ENCODE measurements around the gene DEFB124.
A peak's percentile ranks its signal among the peaks of the same experiment; 100 is the strongest.
"Not testable (repeated sequence)": the region's sequence is repeated elsewhere in the genome, so short reads cannot be mapped to it uniquely, and the experiment has no call there.

DEFB124 gene

GRCh38 chr20:31474758-31475427, at the start of gene DEFB124, which contains the start of gene REM1:
Gene DEFB124 (minus strand): TSS chr20:31475127. CDS start chr20:31473013, 2,114 bp downstream.
Gene REM1 (plus strand): TSS chr20:31475288. CDS start chr20:31476446, 1,158 bp downstream.
- no peak for DNase-seq (ENCODE audit: low read depth)

GRCh38 chr20:31523361-31524283, 48.7 kb upstream of the DEFB124 start:
- no peak for DNase-seq (ENCODE audit: low read depth)

GRCh38 chr20:31522731-31523130, 47.8 kb upstream of the DEFB124 start:
- no peak for DNase-seq (ENCODE audit: low read depth)

- DNase-seq (ENCODE audit: low read depth), result not testable (repeated sequence)
Observed at GRCh38 chr20:31521267-31521666, 46.3 kb upstream of the DEFB124 start.

- peak; percentile 64 for DNase-seq (ENCODE audit: low read depth)
Observed at GRCh38 chr20:31517373-31517772, 42.4 kb upstream of the DEFB124 start.

DNA sequence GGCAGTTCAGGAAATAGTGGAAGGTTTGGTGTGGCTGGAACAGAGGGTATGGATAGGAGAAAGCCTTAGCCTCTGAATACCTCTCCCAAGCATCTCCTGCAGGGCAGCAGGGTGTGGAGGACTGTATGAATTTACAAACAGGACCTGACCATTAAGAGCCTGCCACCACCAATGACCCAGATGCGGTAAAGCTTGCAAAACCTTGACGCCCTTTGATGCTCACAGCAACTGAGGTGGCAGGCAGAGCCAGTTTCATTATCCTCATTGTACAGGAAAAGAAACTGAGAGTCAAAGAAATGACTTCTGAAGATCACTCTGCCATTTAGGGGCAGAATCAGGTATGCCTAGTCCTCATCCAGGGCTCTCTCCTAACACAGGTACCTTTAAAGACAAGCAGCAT, 41.7 kb upstream of the DEFB124 start:
- no peak for DNase-seq (ENCODE audit: low read depth)

GRCh38 chr20:31516166-31516565, 41.2 kb upstream of the DEFB124 start:
- DNase-seq (ENCODE audit: low read depth), result no peak

DNA sequence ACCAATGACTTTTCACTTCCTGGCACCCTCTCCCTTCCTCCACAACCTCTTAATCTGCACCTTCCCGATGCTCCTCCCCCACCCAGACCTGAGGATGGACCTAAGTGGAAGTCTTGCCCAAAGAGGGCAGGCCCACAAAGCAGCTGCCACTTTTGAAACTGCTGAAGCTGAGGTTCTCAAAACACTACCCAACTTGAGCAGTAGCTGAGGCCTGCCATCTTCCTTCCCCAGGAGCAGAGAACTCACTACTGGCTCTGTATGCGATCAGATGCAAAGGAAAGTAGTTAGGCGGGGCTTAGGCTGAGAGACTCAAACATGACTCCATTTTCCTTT, 40.8 kb upstream of the DEFB124 start:
- DNase-seq (ENCODE audit: low read depth), result no peak

DNA sequence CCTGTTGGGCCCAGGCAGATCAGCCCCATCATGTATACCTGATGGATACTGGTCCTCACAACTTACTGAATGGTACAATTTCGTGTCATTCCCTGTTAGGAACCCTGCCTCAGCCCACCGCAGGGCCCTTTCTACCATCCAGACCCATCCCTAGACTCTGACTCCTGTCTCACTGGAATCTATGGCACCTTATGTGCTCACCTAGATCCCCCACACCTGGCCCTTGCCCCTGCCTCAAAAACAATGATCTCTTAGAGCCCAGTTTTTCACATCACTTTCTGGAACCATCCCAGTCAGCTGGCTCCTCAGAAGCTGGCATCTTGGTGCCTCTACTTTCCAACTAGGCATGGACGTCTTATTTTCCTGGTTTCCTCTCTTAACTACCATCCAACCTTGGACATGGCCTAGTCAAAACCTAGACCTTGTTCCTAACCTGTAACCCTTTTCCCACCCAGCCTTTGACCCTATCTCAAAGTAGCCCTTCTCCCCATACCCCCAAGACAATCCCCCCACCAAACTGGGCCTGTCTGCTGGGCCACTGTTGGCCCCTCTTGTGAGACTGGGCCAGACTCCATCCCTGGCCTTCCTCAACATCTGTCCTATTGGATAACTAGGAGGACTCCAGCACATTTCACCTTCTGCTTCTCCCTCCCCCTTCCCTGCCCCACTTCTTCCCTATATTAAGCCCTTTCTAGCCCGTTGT, 40.3 kb upstream of the DEFB124 start:
- DNase-seq (ENCODE audit: low read depth), result no peak

DNA sequence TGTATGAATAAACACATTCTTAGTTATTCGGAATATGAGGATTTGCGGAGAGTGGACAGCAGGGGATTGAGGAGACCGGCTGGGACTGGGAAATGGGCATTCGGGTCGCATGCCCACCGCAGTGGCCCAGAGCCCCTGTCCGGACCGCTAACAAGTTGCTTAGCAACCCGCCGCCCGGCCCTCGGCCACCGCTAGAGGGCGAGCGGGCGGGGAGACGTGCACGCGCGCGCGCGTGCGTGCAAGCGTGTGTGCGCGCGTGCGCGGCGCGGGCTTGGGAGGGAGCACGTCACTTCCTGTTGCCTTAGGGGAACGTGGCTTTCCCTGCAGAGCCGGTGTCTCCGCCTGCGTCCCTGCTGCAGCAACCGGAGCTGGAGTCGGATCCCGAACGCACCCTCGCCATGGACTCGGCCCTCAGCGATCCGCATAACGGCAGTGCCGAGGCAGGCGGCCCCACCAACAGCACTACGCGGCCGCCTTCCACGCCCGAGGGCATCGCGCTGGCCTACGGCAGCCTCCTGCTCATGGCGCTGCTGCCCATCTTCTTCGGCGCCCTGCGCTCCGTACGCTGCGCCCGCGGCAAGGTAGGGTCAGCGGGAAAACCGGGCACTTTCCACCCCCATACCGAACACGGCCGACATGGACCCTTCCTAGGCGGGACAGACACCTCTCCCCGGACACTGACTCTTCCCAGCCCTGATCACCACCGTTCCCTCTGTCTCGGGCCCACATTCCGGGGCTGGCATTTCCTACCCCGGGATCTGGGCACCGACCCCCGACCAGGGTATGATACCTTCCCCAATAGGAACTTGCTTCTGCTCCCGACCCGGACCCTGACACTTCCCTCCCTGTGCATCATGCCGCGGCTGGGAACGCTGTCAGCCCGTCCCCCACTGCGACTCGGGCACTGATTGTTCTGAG, 39.5 kb upstream of the DEFB124 start, which contains the start of gene HM13:
HM13 (plus strand) TSS at position 289 of the 918 bp plus-strand sequence; CDS start at position 399, 110 bp downstream.
- DNase-seq (ENCODE audit: low read depth), result peak; percentile 78

DNA sequence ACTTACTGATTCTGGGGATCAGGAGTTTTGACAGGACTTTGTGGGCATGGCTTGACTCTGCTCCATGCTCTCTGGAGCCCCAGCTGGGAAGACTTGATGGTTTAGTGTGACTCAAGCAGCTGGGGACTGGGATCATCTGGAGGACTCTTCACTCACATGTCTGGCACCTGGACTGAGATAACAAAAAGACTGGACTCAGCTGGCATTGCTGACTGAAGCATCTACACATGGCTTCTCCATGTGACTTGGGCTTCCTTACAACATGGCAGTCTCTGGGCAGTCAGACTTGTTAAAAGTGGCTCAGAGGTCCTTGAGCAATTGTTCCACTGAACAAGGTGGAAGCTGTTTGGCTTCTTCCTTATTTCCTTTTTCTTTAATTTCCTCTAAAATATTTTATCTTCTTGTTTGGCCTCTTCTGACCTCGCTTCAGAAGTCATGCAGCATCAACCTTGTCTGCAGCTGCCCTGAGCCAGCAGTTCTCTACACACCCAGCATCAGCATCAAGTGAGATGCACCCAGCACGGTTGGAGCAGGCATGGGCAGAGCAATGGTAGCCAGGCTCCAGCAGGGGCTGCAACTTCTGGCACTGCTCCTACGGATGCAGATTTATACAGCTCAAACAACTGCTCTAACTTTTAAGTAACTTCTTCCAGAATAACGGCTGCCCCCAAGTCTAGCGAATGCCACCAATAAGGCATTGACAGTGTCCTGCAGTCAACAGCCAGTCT, 33.8 kb upstream of the DEFB124 start:
- no peak for DNase-seq (ENCODE audit: low read depth)

DNA sequence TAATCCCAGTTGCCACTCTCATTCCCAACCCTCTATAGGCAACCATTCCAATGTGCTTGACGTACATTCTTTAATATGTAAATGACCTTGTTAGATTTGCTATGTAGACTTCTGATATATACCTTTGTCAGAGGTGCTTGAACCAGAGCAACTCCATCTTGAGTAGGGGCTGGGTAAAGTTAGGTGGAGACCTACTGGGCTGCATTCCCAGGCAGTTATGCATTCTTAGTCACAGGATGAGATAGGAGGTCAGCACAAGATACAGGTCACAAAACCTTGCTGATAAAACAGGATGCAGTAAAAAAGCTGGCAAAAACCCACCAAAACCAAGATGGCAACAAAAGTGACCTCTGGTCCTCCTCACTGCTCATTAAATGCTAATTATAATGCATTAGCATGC, 31.0 kb upstream of the DEFB124 start:
- DNase-seq (ENCODE audit: low read depth), result no peak

DNA sequence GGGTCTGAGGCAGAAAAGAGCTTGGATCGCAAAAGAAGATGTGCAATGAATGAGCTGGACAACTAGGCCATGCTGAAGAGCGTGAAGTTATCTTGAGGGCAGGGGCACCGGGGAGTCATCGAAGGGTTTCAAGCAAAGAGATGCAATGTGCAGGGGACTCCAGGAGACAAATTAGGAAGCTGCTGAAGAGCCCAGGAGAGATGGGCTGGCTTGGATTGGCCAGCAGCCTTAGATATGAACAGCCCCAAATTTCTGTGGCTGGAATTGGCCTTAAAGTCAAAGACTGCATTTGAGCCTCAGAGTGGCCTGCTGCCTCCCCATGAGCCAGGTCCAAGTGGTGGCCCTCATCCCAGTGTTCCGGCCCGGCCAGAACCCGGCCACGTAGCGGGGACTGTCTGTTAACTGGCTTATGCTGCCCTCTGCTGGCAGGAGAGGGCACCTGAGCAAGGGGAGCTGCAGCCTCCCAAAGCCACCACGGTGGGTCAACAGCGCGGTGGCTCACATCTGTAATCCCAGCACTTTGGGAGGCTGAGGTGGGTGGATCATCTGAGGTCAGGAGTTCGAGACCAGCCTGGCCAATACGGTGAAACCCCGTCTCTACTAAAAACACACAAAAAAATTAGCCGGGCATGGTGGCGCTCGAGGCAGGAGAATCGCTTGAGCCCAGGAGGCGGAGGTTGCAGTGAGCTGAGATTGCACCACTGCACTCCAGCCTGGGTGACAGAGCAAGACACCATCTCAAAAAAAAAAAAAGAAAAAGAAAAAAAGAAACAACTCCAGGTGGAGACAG, 28.2 kb upstream of the DEFB124 start:
- peak; percentile 57 for DNase-seq (ENCODE audit: low read depth)

- DNase-seq (ENCODE audit: low read depth), result no peak
Observed at GRCh38 chr20:31500527-31500926, 25.6 kb upstream of the DEFB124 start.

DNA sequence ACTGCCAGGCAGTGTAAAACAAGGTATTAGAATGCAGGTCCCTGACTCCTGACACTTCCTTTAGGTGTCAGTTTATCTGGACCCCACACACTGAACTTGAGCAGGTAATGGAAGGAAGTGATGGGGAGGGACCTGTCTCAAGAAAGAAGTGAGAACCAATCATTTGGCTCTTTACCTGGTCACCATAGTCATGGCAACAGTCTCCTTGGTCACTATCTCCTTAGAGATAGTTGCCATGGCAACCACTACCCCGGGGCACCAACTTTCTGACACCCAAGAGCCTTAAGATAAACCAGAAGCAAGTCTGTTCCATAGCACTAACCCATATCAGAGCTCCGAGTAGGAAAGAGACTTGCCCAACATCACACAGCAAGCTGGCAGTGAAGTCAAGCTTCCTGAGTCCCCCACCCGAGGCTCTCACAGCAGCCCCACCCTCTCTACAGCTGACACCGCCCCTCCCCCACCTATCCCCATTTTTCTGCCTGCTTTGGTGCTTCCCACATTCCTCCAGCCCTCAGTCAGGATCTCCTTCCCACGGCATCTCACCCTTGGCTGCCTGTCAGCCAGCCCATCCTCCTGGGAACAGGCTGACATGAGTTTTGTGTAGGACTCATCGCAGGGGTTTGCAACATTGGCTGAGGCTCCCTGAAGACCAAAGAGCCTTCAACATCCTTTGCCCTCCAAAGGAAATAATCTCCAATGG, 23.1 kb upstream of the DEFB124 start:
- peak; percentile 81 for DNase-seq (ENCODE audit: low read depth)

- peak; percentile 55 for DNase-seq (ENCODE audit: low read depth)
Observed at GRCh38 chr20:31496761-31497295, 21.9 kb upstream of the DEFB124 start.

- DNase-seq (ENCODE audit: low read depth), result no peak
Observed at GRCh38 chr20:31494131-31494530, 19.2 kb upstream of the DEFB124 start.

- DNase-seq (ENCODE audit: low read depth), result no peak
Observed at GRCh38 chr20:31490752-31491151, 15.8 kb upstream of the DEFB124 start.

- no peak for DNase-seq (ENCODE audit: low read depth)
Observed at GRCh38 chr20:31489152-31489551, 14.2 kb upstream of the DEFB124 start.

Data from stromal cell of bone marrow (primary cell).